KMS-11 (cell line): ENCODE measurements around the gene BMP8B.
"Not testable (repeated sequence)": the region's sequence is repeated elsewhere in the genome, so short reads cannot be mapped to it uniquely, and the experiment has no call there.

ENCODE experiments used
- H2AFZ ChIP-seq: fragments of 200-600 bp; sonication (generic); 2 replicates; pipeline ENCODE4 v1.6.1; 2016; ENCODE audit warnings: antibody characterized with exemption, mixed run types, low read depth
- H3K27ac ChIP-seq: fragments of 200-600 bp; sonication (generic); 2 replicates; pipeline ENCODE4 v1.6.1; 2016; ENCODE audit warnings: mild to moderate bottlenecking, mixed run types
- H3K27me3 ChIP-seq: fragments of 200-600 bp; sonication (generic); 2 replicates; pipeline ENCODE4 v1.6.1; 2017; ENCODE audit warnings: mild to moderate bottlenecking, low read depth, mixed run types, moderate library complexity; ENCODE audit not compliant: insufficient read depth
- H3K36me3 ChIP-seq: fragments of 200-600 bp; sonication (generic); 2 replicates; pipeline ENCODE4 v1.6.1; 2017; ENCODE audit warnings: mild to moderate bottlenecking, mixed run types; ENCODE audit not compliant: insufficient read depth
- H3K4me1 ChIP-seq: fragments of 200-600 bp; sonication (generic); 2 replicates; pipeline ENCODE4 v1.6.1; 2016; ENCODE audit warnings: mild to moderate bottlenecking, low read depth, mixed run types; ENCODE audit not compliant: poor library complexity, severe bottlenecking
- H3K4me2 ChIP-seq: fragments of 200-600 bp; sonication (generic); 2 replicates; pipeline ENCODE4 v1.7.0; 2016; ENCODE audit warnings: mild to moderate bottlenecking, mixed run types
- H3K4me3 ChIP-seq: fragments of 200-600 bp; sonication (generic); IDR thresholded peaks from 2 replicates; pipeline ENCODE4 v1.6.1; 2017; ENCODE audit warnings: low read depth, low read length, mixed read lengths; ENCODE audit not compliant: insufficient read depth
- H3K79me2 ChIP-seq: fragments of 200-600 bp; sonication (generic); 2 replicates; pipeline ENCODE4 v1.6.1; 2016; ENCODE audit warnings: low read depth, mixed run types; ENCODE audit not compliant: insufficient read depth
- H3K9ac ChIP-seq: fragments of 200-600 bp; sonication (generic); 2 replicates; pipeline ENCODE4 v1.6.1; 2016; ENCODE audit warnings: mild to moderate bottlenecking, mixed run types
- H4K20me1 ChIP-seq: fragments of 200-600 bp; sonication (generic); 2 replicates; pipeline ENCODE4 v1.6.1; 2016; ENCODE audit warnings: mild to moderate bottlenecking, mixed run types; ENCODE audit not compliant: insufficient read depth
- TF ChIP-seq, protein P1 (sequence below): fragments of 200-600 bp; sonication (generic); conservative IDR thresholded peaks from 2 replicates; pipeline ENCODE4 v1.6.1; 2017; ENCODE audit warnings: low read depth, mild to moderate bottlenecking, antibody characterized with exemption, low read length, moderate library complexity, mixed read lengths

The BMP8B gene

DNA sequence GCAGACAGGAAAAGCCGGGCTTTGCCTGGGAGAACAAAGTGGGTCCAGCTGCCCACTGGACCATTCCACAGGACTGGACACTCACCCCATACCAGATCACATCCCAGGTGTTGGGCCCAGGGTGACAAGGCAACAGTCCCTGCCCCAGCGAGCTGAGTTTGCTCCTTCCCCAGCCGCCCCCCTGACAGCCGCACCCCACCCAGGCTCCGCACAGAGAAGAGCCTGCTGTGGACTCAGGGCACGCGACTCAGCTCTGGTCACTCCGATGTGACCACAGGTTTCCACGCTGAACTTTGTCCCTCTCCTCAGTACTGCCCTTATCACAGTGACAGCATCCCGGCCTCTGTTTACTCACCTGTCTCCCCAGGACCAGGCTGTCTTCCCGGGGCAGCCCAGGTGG is 1.2 kb downstream of the BMP8B start:
- Histone ChIP-seq H3K36me3 (no peaks in the 10 kb centered on the region), H3K9ac (no peak overlapping the region), H3K27me3 (no peaks in the 10 kb centered on the region), H3K4me2 (no peak overlapping the region), H3K4me3 (no peak overlapping the region), H2AFZ (no peak overlapping the region), H4K20me1 (no peaks in the 10 kb centered on the region), H3K27ac (no peak overlapping the region), H3K4me1 (peaks cover 8% of the 10 kb centered on the region), H3K79me2 (no peaks in the 10 kb centered on the region)
- TF ChIP-seq, protein P1, sequence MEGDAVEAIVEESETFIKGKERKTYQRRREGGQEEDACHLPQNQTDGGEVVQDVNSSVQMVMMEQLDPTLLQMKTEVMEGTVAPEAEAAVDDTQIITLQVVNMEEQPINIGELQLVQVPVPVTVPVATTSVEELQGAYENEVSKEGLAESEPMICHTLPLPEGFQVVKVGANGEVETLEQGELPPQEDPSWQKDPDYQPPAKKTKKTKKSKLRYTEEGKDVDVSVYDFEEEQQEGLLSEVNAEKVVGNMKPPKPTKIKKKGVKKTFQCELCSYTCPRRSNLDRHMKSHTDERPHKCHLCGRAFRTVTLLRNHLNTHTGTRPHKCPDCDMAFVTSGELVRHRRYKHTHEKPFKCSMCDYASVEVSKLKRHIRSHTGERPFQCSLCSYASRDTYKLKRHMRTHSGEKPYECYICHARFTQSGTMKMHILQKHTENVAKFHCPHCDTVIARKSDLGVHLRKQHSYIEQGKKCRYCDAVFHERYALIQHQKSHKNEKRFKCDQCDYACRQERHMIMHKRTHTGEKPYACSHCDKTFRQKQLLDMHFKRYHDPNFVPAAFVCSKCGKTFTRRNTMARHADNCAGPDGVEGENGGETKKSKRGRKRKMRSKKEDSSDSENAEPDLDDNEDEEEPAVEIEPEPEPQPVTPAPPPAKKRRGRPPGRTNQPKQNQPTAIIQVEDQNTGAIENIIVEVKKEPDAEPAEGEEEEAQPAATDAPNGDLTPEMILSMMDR: no peak

DNA sequence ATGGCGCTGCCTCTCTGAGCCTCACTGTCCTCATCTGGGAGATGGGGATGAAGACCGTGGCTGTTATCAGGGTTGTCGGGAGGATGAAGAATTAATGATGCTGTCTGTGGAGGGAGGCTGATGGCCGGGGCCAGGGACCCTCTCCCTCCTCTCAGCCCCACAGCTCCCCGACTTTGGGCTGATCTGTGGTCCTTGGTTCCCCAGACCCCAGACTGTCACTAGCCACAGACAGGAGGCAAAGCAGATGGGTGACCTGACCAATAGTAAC is 1.6 kb downstream of the BMP8B start:
- H3K4me3 ChIP-seq, H3K27ac ChIP-seq, H2AFZ ChIP-seq, H3K79me2 ChIP-seq, H3K9ac ChIP-seq, H3K4me1 ChIP-seq, H3K36me3 ChIP-seq, H4K20me1 ChIP-seq, H3K27me3 ChIP-seq, H3K4me2 ChIP-seq: not testable (repeated sequence)

DNA sequence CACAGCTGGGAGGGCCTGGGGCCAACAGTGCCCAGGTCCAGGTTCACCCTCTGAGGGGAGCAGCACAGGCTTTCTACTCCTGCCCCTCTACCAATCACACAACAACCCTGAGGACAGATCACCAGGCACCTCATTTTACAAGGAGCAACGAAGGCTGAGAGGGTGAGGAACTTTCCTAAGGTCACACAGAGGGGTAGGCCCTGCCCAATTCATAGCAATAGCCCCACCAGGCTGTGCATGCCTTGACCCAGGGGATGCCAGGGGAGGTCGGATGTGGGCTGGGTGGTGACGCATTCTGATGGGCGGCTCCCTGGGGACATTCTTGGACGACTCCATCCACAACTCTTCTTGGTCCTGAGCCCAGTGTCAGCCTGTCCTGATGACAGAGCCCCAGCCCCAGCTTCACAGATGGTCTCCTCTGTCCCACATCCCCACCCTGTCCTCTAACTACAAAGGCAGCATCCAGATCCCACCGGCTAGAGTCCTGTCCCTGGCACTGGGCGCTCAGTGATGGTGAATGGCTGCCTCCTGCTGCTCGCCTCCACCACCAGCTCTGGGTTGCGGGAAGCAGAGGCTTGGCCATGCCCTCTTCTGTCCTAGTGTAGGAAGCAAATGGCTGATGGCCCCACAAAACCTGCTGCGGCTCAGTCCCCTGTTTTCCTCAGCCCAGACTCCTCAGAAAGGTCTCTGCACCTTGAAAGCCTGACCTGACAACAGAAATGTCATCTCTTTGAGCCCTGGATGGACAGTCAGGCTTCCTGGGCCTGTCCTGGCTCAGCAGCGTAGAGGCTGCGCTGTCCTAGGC is 2.2 kb downstream of the BMP8B start:
- not testable (repeated sequence) for H3K9ac ChIP-seq, H3K4me3 ChIP-seq, H2AFZ ChIP-seq, H3K4me2 ChIP-seq, H3K27ac ChIP-seq, H3K36me3 ChIP-seq, H3K4me1 ChIP-seq, H3K27me3 ChIP-seq, H4K20me1 ChIP-seq, H3K79me2 ChIP-seq

DNA sequence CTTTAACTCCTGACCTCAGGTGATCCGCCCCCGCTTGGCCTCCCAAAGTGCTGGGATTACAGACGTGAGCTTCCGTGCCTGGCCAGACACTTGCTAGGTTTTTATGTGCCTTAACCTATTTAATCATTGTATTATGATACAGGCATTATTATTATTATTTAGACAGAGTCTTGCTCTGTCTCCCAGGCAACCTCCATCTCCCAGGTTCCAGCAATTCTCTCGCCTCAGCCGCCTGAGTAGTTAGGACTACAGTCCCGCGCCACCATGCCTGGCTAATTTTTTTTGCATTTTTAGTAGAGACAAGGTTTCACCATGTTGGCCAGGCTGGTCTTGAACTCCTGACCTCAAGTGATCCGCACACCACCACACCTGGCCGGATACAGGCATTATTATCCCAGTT is 6.0 kb downstream of the BMP8B start:
- H3K36me3 ChIP-seq, H3K27me3 ChIP-seq, H3K79me2 ChIP-seq, H4K20me1 ChIP-seq, H3K9ac ChIP-seq, H3K4me1 ChIP-seq, H2AFZ ChIP-seq, H3K4me2 ChIP-seq, H3K27ac ChIP-seq, H3K4me3 ChIP-seq: not testable (repeated sequence)

DNA sequence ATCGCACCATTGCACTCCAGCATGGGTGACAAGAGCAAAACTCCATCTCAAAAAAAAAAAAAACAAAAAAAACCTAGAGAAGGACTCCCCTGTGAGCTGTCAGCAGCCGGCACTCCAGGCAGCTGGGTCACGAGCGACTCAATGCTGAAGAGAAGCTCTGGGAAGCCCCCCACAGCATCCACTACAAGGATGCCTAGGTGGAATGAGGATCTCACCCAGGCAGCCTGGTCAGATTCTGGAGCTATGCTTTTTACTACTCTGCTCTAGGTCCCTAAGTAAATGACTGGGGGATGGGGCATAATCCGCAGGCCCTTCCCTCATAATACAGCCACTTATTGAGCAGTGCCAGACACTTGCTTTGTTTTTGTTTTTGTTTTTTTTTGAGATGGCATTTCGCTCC is 6.6 kb downstream of the BMP8B start:
- Histone ChIP-seq H3K27me3 (no peaks in the 10 kb centered on the region), H3K9ac (no peak overlapping the region), H4K20me1 (no peaks in the 10 kb centered on the region), H2AFZ (no peak overlapping the region), H3K36me3 (no peaks in the 10 kb centered on the region), H3K4me1 (peaks cover 4% of the 10 kb centered on the region), H3K4me3 (no peak overlapping the region), H3K27ac (no peak overlapping the region), H3K4me2 (no peak overlapping the region), H3K79me2 (no peaks in the 10 kb centered on the region)
- TF ChIP-seq, protein P1: no peak

DNA sequence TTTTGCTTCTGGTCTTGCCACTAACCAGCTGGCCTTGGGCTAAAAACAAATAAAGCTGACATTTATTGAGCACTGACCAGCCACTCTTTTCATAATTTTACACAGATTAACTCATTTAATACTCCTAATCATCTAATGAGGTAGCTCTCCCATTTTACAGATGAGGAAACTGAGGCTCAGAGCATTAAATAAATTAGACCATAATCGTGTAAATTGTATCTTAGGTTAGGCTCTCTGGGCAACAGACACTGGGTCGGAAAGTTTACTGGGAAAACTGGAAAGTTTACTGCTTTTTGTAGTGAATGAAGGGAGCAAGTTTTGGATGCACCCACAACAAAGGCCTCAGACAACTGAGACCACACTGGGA is 7.3 kb downstream of the BMP8B start:
- H3K4me2 ChIP-seq: no peak overlapping the region
- H3K4me1 ChIP-seq: peaks cover 12% of the 10 kb centered on the region
- H3K79me2 ChIP-seq: no peaks in the 10 kb centered on the region
- no peaks in the 10 kb centered on the region for H3K36me3 ChIP-seq
- no peak overlapping the region for H3K27ac ChIP-seq
- TF ChIP-seq, protein P1: no peak
- no peaks in the 10 kb centered on the region for H3K27me3 ChIP-seq
- no peak overlapping the region for H3K4me3 ChIP-seq
- H3K9ac ChIP-seq: no peak overlapping the region
- H4K20me1 ChIP-seq: no peaks in the 10 kb centered on the region
- H2AFZ ChIP-seq: no peak overlapping the region
